Activated T-cell treated with anti-CD3 and anti-CD28 coated beads for 1 hour (primary cell): ENCODE measurements around the gene FBXO8.
"Not testable (repeated sequence)": the region's sequence is repeated elsewhere in the genome, so short reads cannot be mapped to it uniquely, and the experiment has no call there.

Experiments used
- DNase-seq: peaks from one replicate; pipeline ENCODE4 v3.0.0-alpha.2; 2020; ENCODE audit warnings: low read depth

FBXO8 gene

DNA sequence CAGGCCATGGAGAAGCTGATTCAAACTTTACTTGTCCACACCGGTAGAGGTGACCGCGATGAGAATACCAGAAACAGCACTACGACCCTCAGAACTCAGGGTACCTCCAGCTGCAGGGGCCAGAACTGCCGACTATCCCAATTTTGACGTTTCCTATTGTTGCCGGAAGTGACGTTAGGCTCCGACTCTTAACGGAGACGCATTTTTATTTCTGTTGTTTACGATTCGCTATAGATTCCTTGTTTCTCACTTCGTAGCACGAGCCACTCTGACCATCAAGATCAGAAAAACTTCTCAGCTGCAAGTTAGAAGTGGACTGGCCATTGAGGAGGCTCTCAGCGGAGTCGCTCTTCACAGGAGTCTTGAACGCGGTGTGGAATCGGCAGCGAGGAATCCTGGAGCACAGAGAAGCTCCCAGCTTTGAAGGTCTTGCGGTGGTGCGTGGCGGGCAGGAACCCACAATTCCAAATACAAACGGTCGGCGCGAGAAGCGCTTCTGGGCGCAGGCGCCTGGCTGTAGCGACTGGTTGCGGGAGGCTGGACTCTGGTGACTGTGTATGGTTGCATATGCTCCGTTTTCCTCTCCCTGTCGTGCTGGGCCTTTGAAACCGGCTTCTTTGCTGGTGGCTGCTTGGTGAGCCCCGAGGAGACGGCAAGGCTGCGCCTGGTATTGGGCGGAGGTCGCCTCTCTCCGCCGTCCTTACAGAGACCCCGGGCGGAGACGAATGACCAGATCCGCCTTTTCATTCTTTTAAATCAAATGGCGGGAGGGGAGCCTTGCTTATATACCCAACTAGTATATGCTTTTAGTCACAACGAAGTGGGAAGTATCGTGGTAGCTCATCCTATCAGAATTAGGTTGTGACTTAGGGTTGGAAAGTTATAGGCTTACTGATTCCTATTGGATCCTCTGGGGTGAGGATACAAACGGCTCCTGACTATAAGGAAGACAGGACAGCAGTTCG is at the start of gene FBXO8, which contains the start of gene CEP44:
FBXO8 (minus strand) TSS at position 161 of the 965 bp plus-strand sequence. CDS start 20,575 bp downstream, outside the sequence.
CEP44 (plus strand) TSS at position 405 of the 965 bp plus-strand sequence. CDS start 15,211 bp downstream, outside the sequence.
- DNase-seq = peak; percentile 37

- DNase-seq = no peak
These were observed 49.5 kb upstream of the FBXO8 start for GRCh38 chr4:174332741-174333493.

DNA sequence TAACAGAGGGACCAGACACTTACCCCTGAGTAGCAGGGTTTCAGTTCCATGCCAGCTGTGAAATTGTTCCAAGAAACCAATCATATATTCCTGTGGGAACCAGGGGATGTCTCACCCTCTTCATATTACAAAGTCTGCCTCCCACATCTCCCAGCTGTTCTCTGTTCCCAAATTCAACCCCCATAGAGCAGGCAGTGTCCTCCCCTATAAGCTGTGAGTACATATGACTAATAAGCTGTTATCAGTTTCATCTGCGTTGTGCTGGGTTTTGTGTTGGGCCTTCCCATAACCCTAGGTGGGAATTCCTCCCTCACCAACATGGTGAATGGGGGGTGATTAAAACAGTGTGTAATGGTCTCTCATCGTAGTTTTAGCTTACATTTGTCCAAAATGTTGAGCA is 41.3 kb upstream of the FBXO8 start:
- no peak for DNase-seq

DNA sequence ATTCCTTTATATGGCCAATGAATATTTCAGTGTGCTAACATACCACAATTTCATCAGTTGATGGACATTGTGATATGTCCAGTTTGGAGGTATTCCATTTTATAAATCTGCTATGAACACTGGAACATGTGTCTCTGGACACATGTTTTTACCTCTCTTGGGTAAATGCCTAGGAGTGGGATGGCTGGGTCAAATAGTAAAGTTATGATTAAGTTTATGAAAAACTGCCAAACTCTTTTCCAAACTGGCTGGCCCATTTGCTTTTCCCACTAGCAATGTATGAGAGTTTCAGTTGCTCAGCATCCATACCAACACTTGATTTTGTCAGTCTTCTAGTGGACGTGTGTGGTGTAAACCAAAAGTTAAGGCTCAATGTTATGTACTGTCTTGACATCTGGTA is 40.8 kb upstream of the FBXO8 start:
- DNase-seq = no peak

GRCh38 chr4:174320494-174321199 is 37.2 kb upstream of the FBXO8 start:
- DNase-seq = no peak

GRCh38 chr4:174318829-174319764 is 35.6 kb upstream of the FBXO8 start:
- DNase-seq = no peak

DNA sequence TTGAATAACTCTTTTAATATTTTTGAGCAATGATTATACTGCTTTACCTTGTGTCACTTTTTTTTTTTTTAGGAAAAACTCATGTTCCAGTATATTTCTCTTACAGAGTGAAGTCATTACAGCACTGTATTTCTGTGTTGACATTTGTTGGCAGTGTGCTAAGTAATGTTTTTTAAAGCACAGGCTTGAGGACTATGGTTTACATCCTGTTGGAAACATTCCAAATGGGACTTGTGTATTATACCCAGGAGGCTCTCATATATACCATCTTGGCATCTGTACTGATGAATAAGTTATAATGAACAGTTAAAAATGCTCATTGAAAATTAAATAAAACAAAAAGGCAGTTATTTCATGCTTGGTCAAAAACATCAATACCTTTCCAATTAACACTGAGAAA is 34.1 kb upstream of the FBXO8 start:
- no peak for DNase-seq

DNA sequence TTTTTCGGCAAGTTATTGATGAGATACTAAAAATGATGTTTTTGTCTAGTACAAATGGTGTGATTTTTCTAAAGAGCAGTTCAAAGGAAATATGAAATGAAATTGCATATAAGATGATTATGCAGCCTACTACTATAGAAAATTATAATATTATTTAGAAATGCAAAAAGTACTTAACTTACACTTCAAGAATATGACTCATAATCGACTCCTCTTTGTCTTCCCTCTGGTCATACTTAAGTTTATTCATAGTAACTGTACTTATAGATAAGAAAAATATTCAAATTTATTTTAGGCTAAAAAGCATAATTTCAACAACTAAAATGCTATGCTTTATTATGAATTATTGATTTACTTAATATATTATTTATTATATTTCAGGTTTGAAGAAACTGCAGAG is 33.5 kb upstream of the FBXO8 start:
- no peak for DNase-seq

- no peak for DNase-seq
These were observed 33.1 kb upstream of the FBXO8 start for GRCh38 chr4:174316546-174316945.

GRCh38 chr4:174314770-174315169 is 31.3 kb upstream of the FBXO8 start:
- no peak for DNase-seq

GRCh38 chr4:174314274-174314673 is 30.8 kb upstream of the FBXO8 start:
- no peak for DNase-seq

DNA sequence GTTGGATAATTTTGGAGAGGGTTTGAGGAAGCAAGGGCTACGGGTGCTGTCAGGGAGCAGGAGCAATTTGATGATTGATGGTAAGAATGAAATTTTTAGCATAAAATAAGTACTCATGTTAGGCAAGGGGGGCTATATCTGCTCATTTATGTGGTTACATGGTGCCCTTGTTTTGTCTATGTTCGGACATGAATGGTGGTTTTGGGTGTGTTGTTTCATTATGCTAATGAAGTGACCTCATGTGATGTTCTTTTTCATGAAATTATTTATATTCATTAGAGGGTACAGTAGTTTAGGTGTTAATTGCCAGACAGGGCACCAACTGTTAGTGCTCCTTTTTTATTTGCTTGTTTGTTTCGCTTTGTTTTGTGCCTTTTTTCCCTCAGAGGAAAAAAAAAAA is 29.5 kb upstream of the FBXO8 start:
- no peak for DNase-seq

DNA sequence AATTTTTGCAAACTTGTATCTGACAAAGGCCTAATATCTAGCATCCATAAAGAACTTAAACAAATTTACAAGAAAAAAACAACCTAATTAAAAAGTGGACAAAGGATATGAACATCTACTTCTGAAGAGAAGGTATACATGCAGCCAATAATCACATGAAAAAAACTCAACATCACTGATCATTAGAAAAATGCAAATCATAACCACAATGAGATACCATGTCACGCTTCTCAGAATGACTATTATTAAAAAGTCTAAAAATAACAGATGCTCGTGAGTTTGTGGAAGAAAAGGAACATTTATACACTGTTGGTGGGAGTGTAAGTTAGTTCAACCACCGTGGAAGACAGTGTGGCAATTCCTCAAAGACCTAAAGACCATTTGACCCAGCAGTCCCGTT is 24.2 kb upstream of the FBXO8 start:
- DNase-seq = no peak

DNA sequence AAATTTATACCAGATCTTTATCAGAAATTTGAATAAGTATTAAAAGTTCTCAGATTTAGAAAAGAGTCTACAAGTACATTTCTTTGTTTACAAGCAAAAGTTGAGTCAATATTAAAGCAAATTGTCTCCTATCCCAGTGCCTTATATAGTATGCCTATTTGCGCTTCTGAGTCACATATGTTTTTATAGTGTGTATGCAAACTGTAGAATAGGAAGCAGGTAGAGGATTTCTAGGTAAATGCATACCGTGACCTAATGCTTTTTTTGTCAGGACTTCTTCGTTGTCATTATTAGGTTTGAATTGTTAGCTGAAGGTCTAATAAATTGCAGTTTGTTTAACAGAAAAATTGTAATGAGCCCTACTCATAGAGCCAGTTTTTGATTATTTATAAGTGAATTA is 22.5 kb upstream of the FBXO8 start:
- DNase-seq = no peak

- DNase-seq = no peak
These were observed 21.2 kb upstream of the FBXO8 start for GRCh38 chr4:174304664-174305063.

- DNase-seq = no peak
These were observed 20.2 kb upstream of the FBXO8 start for GRCh38 chr4:174303687-174304086.

DNA sequence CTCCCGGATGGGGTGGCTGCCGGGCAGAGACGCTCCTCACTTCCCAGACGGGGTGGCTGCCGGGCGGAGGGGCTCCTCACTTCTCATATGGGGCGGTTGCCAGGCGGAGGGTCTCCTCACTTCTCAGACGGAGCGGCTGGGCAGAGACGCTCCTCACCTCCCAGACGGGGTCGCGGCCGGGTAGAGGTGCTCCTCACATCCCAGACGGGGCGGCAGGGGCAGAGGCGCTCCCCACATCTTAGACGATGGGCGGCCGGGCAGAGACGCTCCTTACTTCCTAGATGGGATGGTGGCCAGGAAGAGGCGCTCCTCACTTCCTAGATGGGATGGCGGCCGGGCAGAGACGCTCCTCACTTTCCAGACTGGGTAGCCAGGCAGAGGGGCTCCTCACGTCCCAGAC is 11.7 kb upstream of the FBXO8 start:
- DNase-seq = not testable (repeated sequence)

DNA sequence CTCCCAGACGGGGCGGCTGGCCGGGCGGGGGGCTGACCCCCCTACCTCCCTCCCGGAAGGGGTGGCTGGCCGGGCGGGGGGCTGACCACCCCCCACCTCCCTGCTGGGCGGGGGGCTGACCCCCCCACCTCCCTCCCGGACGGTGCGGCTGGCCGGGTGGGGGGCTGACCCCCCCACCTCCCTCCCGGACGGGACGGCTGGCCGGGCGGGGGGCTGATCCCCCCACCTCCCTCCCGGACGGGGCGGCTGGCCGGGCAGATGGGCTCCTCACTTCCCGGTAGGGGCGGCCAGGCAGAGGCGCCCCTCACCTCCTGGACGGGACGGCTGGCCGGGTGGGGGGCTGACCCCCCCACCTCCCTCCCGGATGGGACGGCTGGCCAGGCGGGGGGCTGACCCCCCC is 11.2 kb upstream of the FBXO8 start:
- DNase-seq = not testable (repeated sequence)

GRCh38 chr4:174292473-174292872 is 9.0 kb upstream of the FBXO8 start:
- DNase-seq = no peak

DNA sequence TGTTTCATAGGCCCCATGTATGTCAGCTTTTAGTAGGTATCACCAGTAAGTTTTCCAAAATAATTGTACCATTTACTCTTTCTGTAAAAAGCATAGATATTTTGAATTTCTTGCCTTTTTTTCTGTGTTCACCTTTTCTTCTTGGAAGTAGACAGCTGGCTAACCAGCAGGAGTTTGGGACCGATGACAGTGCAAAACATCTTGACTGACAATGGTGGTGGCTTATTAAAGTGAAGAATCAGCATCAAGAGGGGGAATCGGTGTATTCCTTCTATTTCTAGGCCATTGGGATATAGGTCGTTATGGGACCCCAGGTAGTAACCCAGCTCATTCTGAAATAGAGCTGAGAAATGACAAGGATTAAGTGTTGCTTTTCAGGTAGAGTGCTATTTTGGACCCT is 3.4 kb upstream of the FBXO8 start:
- no peak for DNase-seq

- no peak for DNase-seq
These were observed 1.0 kb upstream of the FBXO8 start for GRCh38 chr4:174284487-174284886.
